ENCODE results near the gene WFDC1.

The WFDC1 gene

DNA sequence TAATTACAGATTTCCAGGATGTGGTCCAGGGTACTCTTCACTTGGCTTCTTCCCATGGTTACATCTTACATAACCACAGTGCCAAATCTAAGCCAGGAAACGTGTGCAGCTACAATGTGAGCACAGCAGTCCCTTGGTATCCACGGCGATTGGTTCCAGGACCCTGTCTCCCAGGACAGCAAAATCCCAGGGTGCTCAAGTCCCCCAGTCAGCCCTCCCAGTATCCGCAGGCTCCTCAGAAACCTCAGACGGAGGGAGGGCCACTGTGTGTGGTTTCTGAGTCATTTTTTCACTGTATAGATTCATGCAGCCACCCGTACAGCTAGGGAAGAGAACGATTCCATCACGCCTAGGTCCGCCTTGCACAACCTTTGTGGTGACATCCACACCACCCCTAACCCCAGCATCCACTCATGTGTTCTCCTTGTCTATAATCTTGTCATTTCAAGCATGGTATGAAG, 62.5 kb downstream of the WFDC1 start:
- DNase-seq, result peak in 1 of 2 donors; percentile 32

DNA sequence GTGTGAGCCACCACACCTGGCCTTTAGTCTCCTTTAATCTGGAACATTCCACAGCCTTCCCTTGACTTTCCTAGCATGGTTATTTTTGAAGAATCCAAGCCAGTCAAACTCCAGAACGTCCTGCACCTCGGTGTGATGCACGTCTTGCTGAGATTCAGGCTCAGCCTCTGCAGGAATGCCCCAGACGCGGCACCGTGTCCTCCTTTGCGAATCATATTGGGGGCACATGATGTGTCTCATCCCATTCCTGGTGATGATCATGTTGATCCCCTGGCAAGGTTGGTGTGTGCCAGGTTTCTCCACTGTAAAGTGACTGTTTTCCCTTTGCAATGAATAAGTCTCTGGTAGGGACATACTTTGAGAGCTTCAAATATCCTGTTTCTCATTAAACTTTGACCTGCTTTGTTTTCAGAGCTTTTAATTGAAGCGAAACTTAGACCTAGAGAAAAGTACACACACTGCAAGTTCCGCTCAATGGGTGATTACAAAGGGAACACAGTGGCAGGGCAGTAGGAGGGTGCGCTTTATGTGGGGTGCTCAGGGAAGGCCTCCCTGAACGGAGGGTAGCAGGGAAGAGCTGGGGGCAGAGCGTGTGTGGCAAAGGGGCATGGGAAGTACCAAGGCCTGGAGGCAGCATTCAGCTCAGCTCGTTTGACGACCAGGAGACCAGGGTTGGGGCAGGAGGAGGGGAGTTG, 64.1 kb downstream of the WFDC1 start:
- DNase-seq, result no peak

DNA sequence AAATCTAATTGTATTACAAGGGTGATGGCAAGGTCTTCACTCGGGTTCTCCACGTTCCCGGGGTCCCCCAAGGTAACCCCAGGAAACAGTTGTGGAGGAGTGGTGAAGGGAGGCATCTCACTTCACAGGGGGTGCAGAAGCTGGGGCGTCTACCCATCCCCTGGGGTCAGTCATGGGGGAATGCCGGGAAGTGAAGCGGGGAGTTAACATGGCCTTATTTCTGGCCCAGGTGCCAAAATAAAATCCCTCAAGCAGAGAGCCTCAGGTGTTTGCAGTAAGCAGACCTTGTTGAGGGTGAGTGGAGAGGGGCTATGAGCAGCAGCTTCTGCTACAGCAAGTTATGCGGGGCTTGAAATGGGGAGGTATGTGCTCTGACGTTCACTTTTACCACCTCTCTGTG, 64.6 kb downstream of the WFDC1 start:
- DNase-seq, result no peak

DNA sequence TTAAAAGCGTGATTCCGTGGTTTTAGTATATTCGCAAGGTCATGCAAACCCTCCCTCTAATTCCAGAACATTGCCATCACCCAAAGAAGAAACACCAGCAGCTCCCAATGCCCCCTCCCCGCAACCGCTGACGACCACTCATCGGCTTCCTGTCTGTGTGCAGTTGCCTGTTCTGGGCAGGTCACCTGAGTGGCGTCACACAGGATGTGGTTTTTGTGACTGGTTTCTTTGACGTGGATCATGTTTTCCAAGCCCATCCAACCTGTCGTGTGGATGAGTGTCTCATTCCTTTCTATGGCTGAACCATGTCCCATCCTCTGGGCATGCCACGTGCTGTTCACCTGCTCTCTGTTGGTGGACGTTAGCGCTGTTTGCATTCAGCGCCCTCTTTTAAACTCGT, 65.5 kb downstream of the WFDC1 start:
- peak in 1 of 2 donors; percentile 22 for DNase-seq

DNA sequence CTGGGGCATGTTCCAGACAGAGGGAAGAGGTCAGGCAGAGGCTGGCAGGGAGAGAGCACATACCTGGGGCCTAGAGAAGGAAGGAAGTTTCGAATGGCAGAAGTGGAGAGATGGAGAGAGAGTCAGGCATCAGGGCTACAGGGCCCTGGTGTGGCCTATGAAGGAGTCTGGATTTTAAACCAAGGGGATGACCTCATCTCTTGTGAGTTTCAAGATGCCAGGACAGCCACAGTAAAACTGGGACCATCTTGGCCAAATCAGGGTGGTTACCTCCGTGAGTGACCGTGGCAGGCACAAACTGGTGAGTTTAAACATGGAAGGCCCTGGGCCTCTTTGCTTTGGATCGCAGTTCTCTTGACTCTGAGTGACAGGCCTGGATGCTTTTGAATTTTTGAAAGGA, 66.1 kb downstream of the WFDC1 start:
- no peak for DNase-seq

DNA sequence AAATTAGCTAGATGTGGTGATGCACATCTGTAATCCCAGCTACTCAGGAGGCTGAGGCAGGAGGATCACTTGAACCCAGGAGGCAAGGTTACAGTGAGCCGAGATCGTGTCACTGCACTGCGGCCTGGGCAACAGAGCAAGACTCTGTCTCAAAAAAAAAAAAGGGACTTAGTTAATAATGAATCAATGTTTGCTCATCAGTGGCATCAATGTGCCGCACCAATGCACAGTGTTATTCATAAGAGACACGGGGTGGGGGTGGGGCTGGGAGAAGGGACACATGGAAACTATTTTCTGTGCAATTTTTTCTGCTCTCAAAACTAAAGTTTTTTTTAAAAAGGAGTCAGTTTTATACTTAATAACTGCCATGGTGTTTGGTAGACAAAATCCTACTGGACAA, 66.9 kb downstream of the WFDC1 start:
- no peak for DNase-seq

DNA sequence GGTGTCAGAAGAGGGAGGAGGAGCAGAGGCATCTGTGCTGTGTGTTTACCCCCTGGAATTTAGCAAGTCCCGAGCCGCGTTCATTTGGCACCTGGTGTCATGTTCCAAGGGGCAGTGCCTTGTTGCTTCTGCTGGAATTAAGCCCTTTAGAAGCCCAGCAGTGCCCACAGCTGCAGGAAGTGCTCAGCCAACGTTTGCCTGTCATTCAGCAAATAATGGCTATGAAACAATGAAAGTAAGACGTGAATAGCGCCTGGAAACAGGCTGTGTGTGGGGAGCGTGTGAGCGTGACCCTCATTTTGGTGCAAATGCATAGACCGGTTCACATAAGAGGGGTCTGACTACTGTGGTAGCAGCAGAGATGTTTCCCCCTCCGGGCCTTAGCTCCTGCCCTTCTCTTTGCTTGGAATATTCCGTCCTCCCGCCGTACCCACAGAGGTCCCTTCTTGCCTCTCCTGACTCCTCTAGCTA, 67.8 kb downstream of the WFDC1 start:
- DNase-seq, result no peak

DNA sequence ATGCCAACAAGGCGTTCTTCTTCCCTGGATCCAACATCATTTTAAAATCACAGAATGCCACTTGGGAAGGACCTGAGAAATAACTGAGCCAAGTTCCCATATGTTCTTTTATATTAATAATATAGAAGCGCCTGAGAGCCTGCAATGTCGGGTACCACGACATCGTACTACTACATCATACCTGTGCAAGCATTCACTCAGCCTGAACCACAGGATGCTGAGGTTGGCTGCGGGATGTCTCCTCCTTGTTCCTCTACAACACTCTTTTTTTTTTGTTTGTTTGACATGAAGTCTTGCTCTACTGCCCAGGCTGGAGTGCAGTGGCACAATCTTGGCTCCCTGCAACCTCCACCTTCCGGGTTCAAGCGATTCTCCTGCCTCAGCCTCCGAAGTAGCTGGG, 71.5 kb downstream of the WFDC1 start:
- DNase-seq, result no peak

DNA sequence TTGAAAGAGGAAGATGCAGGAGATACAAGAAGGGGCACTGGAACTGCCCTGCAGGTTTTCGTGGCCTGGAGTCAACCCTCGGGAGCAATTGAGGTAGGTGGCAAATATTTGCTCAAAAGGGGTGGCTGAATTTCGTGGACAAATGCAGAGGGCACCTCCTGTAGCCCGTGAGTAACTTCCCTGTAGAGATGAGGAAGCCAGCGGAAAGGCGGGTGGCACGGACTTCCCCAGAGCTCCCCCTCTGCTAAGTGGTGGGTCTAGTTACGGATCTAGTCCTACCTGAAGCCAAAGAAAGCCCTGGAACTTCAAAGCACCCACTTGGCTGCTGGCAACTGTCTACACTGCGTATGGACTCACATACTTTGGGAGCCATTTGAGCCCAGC, 72.6 kb downstream of the WFDC1 start:
- no peak for DNase-seq

DNA sequence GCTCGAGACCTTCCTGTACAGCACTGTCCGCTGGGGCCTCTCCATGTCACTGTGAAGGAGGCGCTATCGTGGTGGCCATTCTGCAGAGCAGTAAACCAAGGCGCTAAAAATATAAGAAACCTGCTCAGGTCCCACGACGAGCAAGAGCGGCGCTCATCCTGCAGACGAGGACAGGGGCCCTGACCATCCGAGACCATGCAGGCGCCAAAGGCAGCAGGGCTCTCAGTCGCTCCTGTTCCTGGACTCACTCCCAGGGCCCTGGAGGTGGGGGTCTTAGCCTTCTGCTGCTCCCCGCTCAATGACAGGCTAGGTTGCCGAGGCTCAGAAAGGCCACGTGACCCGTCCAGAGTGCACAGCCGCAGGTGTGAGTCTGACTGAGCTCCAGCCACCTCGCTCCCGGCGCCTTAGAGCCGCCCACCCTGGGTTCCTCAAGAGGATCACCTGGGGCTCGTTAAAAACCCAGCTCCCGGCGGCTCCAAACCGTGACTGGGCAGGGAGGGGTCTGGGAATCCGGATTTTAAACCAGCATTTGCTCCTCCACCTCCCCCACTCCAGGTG, 73.2 kb downstream of the WFDC1 start:
- no peak for DNase-seq

DNA sequence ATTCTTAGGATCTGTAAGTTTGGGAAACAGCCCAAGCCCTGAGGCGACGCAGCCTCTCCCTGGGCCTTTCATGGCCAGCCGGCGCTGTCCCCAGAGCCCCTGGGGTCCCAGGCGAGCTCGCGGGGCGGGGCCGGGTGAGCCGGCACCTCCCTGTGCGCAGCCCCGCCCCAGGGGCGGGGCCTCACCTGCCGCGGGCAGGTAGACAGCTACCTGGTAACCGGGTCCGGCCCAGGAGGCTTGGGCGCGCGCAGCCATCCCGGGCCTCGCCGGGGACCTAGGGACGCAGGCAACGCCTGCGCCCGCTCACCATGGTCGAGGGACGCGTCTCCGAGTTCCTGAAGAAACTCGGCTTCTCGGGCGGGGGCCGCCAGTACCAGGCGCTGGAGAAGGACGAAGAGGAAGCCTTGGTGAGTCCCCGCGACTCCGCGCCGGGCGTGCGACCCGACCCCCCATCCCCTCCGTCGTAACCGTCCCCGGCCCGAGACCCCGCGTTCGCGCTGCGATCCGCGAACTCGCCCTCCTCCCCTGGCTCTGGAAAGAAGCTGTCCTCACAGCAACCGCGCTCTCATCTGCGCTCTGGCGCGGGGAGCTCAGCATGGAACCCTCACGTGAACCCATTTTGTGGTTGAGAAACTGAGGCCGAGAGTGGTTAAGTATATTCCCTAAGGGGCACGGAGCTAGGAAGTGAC, 73.8 kb downstream of the WFDC1 start, which contains the start of gene ATP2C2:
ATP2C2 (plus strand) TSS at position 231 of the 689 bp plus-strand sequence; CDS start at position 309, 78 bp downstream.
- no peak for DNase-seq

DNA sequence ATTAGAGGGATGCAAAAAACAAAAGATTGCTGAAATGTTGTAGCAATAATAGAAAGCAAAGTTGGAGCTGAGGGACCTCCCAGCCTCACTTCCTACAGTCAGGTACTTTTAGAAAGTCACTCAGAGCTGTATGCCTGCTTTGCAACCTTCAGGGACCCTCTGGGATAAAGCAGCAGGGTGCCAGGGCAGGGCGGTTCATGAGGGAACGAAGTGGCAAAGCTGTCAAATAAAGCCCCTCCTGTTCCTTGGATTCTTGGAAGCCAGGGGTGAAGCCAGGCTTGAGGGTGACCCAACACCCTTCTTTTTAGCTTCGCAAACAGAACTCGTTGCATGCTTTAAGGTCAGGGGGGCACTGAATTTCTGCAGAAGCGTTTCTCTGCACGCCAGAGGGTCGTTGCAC, 74.4 kb downstream of the WFDC1 start:
- no peak for DNase-seq

DNA sequence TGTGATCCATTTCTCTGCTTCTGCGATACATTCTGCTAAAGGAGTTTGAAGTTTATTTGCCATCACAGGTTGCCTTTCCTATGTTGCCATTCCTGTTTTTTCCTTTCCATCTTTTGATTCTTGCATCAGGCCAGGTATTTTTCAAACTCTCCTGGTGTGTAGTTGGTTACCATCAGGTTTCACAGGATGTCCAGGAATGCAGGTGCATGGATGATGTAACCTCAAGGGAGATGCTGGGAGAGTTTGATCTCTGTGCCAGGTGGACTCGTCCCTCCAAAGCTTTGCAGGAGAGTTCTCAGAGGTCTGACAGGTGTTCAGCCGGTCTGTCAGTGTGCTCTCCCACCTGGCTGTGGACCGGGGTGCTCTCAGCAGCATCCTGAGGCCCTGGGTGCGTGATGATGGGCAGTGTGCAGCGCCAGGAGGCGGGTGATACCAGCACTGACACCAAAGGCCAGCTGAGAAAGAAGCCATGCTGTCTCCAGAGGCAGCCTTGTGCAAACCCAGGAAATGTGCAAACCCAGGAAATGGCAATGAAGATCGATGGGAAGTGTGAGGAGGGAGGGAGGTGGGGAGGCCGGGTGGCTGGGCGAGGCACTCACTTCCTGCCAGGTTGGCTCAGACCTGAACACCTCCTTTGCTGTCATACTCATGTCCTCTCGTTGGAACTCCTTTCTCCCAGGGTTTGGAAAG, 75.4 kb downstream of the WFDC1 start:
- no peak for DNase-seq

DNA sequence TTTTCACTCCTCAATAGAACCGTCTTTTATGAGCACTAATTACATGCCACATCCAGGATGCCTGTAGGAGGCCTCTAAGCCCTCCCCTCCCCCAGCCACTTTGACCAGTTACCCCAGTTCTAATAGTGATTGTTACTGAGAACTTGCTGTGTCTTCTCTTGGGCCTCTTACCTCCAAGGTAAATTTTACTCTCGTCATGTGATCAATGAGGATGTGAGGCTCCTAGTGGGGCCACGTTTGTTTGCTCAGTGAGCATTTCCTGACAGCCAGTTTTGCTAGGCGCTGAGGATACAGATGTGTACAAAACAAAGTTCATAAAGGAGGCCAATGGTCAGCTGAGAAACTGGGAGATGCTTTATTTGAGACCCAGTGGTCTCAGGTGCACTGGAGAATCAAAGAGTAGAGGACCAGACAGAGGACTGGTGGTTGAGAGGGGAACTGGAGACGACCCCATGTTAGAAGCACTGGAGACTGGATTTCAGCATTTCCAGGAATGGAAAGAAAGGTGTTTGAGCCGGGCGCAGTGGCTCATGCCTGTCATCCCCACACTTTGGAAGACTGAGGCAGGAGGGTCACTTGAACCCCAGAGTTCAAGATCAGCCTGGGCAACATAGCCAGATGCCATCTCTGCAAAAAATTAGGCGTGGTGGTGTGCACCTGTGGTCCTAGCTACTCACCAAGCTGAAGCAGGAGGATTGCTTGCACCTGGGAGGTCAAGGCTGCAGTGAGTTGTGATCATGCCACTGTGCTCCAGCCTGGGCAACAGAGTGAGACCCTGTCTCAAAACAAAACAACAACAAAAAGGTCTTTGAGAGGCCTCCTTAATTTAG, 76.3 kb downstream of the WFDC1 start:
- no peak for DNase-seq

DNA sequence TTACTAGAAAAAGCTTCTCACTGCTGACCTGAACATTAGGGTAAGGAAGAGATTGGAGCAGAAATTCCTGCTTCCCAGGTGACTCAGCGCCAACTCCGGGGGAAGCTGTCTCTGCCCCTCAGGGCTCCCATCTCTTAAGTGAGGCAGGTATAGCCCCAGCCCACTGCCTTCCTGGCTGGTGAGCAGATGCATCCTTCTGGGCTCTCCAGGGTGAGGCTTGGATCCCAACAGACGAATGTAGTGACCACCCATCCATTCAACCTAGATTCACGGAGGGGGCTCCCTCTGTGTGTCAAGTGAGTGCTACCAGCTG, 76.8 kb downstream of the WFDC1 start:
- DNase-seq, result no peak

DNA sequence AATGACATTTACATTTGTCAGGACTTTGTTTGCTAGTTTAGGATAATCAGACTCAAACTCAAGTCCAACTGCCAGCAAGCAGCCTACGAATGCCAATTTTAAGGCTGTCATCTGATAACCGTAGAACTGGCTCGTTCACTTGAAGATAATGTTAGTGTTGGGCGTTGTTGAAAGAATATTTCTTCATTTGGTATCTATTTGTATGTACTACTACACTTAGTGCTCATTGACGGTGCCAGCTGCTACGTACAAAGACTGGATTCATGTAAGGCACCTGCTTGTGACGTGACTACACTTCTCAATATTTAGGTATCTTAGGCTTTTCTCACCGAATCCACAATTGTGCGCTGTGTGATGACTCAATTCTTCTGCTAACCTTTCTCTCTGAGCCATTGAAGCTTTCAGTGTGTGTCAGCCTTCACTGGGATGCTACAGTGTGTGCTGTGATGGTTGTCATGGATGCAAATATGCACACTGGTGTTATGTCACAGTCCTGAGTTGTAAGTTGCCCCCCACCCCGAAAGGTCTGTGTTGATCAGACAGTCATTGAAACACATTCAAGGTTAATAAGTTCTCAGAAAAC, 79.3 kb downstream of the WFDC1 start:
- DNase-seq, result no peak

DNA sequence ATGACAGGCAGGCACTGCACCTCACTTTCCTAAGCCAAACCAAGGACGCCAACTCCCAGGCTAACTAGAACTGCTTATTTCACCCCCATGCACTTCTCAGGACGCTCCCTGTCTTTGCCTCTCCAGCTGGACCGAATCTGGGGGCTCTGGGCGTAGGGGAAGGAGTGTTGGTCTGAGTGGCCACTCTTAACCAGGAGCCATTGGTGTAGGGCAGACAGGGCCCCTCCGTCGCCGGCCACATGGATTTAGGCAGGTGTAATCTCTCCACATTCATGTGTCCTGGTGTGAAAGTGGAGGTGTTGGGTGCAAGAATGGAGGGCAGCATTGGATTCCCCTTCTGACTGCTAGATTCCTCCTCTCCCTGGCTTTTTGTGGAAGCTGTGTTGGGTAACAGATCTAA, 83.4 kb downstream of the WFDC1 start:
- DNase-seq, result no peak

DNA sequence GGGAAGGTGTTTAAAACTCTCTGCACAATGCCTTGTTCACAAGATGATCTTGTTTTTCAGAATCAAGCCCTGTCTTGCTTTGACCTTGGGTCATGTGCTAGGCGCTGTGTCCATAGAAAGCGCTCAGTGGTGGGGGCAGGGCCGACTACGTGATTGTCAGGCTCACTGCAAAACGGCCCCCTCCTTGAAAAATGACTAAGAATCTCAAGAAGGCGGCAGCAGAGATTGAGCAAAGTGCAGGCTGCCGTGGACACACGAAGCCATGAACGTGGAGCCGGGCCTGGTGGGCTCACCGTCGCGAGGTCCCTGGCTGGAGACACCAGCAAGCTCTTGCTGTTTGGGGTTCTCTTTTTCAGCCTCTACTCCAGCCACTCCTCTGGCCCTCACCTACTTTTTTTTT, 83.9 kb downstream of the WFDC1 start:
- DNase-seq, result no peak

DNA sequence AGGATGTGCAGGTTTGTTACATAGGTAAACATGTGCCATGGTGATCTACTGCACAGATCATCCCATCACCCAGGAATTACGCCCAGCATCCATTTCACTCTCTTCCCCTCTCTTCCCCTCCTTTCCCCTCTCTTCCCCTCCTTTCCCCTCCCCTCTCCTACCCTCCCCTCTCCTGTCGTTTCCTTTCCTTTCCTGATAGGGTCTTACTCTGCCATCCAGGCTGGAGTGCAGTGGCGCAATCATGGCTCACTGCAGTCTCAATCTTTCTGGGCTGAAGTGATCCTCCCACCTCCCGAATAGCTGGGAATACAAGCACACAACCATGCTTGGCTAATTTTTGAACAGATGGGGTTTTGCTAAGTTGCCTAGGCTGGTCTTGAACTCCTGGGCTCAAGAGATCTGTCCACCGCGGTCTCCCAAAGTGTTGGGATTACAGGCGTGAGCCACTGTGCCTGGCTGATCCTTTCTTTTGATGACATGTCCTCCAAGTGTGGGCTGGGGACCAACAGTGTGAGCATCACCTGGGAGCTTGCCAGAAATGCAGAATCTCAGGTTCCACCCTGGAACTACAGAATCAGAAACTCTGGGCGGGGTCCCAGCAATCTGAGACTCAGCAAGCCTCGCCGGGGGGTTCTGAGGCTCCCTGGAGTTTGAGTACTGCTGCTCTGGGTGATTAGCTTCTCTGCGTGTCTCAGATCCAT, 84.5 kb downstream of the WFDC1 start:
- DNase-seq, result no peak

All from CD4-positive, alpha-beta T cell treated with Interleukin-1 beta for 1 hour (primary cell).